GM12874 (cell line): ENCODE measurements around the gene CLDN1.

Experiments
- TF ChIP-seq, protein P1 (sequence below): IDR thresholded peaks from 2 replicates; pipeline ENCODE4 v1.5.1; 2011; ENCODE audit warnings: low read depth, mild to moderate bottlenecking, control low read depth, low read length, moderate library complexity; ENCODE audit not compliant: insufficient read depth

The CLDN1 gene

DNA sequence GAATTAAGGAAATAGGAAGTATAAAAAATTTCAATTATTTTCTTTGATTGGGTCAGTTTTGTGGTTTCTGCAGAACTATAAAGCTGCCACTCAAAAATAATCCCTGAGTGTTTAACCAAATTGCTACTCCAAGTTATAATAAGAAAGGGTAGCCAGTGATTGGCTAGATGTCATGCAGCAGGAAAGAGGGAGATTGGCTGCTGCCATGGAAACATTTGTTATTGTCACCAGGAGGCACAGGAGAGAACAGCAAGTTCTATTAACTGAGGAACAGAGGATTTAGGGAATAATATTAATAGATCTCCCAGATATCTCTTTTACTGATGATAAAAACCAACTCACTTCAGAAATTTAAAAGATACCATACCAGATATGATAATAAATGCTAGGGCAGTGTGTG is 42.6 kb downstream of the CLDN1 start:
- TF ChIP-seq, protein P1, sequence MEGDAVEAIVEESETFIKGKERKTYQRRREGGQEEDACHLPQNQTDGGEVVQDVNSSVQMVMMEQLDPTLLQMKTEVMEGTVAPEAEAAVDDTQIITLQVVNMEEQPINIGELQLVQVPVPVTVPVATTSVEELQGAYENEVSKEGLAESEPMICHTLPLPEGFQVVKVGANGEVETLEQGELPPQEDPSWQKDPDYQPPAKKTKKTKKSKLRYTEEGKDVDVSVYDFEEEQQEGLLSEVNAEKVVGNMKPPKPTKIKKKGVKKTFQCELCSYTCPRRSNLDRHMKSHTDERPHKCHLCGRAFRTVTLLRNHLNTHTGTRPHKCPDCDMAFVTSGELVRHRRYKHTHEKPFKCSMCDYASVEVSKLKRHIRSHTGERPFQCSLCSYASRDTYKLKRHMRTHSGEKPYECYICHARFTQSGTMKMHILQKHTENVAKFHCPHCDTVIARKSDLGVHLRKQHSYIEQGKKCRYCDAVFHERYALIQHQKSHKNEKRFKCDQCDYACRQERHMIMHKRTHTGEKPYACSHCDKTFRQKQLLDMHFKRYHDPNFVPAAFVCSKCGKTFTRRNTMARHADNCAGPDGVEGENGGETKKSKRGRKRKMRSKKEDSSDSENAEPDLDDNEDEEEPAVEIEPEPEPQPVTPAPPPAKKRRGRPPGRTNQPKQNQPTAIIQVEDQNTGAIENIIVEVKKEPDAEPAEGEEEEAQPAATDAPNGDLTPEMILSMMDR = no peak

DNA sequence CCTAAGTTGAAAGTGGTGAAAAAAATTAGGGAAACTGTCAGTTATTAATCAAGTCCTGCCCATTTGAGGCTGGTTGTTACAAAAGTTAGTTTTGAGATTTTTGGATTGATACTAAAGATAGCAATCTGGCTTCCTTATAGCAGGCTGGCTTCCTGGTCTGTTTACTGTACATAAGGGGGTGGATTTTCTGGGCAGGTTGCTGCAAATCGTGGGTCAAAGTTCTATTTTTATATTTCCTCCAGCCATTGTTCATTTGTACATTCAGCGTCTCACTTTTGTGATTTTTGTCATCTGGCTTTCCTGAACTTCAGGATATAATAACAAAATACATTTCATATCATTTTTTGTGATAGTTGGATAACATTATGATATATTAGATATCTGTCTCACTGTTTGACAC is 49.5 kb downstream of the CLDN1 start:
- TF ChIP-seq, protein P1 = no peak

DNA sequence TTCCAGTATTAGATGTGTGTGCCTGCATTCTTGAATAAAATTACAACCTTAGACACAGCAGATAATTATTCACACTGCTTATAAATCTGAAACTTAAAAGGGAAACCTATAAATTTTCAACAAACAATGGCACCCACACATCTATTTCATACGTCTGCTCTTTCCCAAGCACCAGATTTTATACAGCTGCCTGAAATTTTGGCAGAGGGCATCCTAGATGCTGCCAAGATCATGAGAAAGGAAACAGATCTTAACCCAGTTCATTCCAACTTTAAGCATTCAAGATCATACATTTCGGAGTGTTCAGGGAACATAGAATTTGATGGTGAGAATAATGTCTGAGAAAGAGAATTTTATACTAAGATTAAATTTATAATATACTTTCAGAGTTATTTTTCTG is 53.1 kb downstream of the CLDN1 start:
- TF ChIP-seq, protein P1 = no peak

DNA sequence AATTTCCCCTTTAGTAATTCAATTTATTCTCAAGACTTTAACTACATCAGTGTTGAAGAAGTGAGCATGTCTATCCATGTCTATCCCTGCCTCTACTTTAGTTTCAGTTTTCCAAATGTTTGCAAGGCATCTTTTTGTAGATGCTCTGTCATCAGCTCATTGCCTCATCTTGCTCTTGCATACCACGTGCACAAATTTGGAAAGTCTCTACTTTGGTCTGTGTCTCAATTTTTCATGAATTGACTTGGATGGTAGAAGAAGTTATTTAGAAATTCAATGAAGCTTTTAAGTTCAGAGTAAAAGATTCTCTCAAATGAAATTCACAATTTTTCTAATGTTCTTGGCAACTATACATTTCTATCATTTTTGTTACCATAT is 55.3 kb downstream of the CLDN1 start:
- TF ChIP-seq, protein P1 = no peak

DNA sequence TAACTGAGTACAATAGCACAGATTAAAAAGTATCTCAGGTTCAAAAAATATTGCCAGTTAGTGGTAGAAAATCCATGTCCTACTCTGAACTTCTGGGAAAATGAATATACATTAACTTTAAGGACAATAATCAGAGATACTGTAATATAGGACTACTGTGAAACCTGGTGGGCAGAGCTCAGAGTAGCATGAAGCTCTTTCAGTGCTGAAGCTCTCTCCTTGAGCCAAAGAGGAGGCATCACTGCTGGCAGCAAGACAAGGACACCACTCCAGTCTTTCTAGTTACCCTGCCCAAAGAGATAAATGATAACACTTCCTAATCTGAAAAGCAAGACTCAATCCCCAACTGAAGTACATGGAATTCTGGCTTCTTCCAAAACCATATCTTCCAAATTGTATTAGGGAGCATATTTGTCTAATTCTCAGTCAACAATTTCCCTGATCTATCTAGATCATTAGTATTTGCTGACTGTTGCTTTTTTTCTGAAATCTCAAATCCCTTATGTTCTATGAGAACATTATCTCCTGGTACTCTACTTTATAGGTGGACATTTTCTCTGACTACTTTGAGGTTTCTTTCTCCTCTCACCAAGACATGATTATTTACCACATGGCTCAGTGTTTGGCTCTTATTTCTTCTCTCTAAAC is 55.9 kb downstream of the CLDN1 start:
- TF ChIP-seq, protein P1 = no peak

DNA sequence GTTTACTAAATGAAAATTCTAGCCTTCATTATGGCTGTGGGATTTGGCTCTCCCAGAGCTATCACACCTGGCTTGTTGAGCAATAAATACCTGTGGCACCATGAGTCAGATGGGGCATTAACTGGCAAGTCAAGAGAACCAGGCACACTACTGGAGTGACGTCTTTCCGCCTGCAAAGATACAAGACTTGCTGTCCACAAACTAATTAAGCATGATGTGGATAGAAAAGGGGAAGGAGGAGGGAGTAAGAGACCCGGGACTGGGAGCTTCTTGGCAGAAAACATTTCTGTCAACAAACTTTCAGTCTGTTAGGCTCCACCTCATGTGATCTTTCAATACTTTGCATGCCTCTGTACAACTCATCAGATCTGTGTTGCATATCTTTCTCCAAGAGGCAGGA is 56.5 kb downstream of the CLDN1 start:
- TF ChIP-seq, protein P1 = no peak

DNA sequence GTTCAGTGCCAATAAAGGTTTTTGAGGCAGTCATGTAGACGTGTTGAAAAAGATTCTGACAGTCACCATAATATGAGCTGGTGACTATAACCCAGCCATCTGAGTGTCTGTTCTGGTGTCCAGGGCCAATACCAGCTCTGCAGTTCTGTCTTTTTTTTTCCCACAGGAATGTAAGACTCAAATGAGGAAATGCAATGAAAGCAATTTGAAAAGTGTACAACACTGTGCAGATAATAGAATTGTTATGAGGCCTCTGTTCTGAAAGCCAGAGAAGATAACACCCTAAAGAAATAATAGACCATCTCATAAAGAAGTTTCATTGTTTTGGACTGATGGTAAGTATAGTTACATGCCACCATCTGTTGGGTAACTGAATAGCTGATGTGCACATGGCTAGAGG is 57.1 kb downstream of the CLDN1 start:
- TF ChIP-seq, protein P1 = no peak
